NB4 (cell line): ENCODE results near the gene PHF14.

Experiments used
- CTCF ChIP-seq: IDR thresholded peaks from one replicate; pipeline ENCODE4 v1.5.1; 2012; ENCODE audit warnings: low read depth, low read length
- MYC ChIP-seq: IDR thresholded peaks from 2 replicates; pipeline ENCODE4 v1.6.1; 2011; ENCODE audit warnings: low read depth, low read length
- POLR2A ChIP-seq: IDR thresholded peaks from 2 replicates; pipeline ENCODE4 v1.6.1; 2011; ENCODE audit warnings: mild to moderate bottlenecking; ENCODE audit not compliant: insufficient read length; ENCODE audit errors: extremely low read depth

- TF ChIP-seq CTCF (no peak), POLR2A (no peak), MYC (no peak)
Measured at GRCh38 chr7:11193888-11194287, 220.2 kb downstream of the PHF14 start.
